Lower leg skin (tissue), 3 donors: ENCODE measurements around the gene SEMA7A.
"Not testable (repeated sequence)": the region's sequence is repeated elsewhere in the genome, so short reads cannot be mapped to it uniquely, and the experiment has no call there.

Experiments used
- CTCF ChIP-seq, 3 donors: fragments of 450-650 bp; IDR thresholded peaks; one replicate each; pipeline ENCODE4 v1.5.1; 2016; ENCODE audit warnings: antibody characterized with exemption in 3 of 3, mild to moderate bottlenecking in 3 of 3, moderate library complexity in 2 of 3
- POLR2A ChIP-seq, 2 donors: fragments of 450-650 bp; IDR thresholded peaks; one replicate each; pipeline ENCODE4 v1.6.1; 2016 to 2017; ENCODE audit warnings: antibody characterized with exemption in 2 of 2, mild to moderate bottlenecking in 1 of 2, moderate library complexity in 1 of 2

- TF ChIP-seq CTCF, POLR2A (IDR thresholded peaks at IDR 0.05): not testable (repeated sequence)
Observed at GRCh38 chr15:74390049-74390646, 43.6 kb downstream of the SEMA7A start.
